Measurements from ENCODE around the gene HSPA2.

HSPA2 gene

GRCh38 chr14:64501411-64502171 lies 39.0 kb upstream of the HSPA2 start:
- peak overlapping the region; percentile 76 for H3K4me3 ChIP-seq (replicated peaks; ENCODE audit: low read depth, low read length)
- TF ChIP-seq CTCF (IDR thresholded peaks at IDR 0.05; ENCODE audit: low read length, missing control alignments): peak; percentile 32
- peak; percentile 86 for DNase-seq (ENCODE audit: low read depth)

GRCh38 chr14:64502456-64502855 lies 38.1 kb upstream of the HSPA2 start:
- TF ChIP-seq CTCF (IDR thresholded peaks at IDR 0.05; ENCODE audit: low read length, missing control alignments): no peak
- DNase-seq (ENCODE audit: low read depth): no peak
- peak overlapping the region; percentile 76 for H3K4me3 ChIP-seq (replicated peaks; ENCODE audit: low read depth, low read length)

GRCh38 chr14:64502887-64503433 lies 37.6 kb upstream of the HSPA2 start:
- peak; percentile 23 for DNase-seq (ENCODE audit: low read depth)
- TF ChIP-seq CTCF (IDR thresholded peaks at IDR 0.05; ENCODE audit: low read length, missing control alignments): no peak
- H3K4me3 ChIP-seq (replicated peaks; ENCODE audit: low read depth, low read length): peak overlapping the region; percentile 76

GRCh38 chr14:64503434-64504309 lies 36.9 kb upstream of the HSPA2 start, which contains the start of gene ZBTB25:
Gene ZBTB25 (minus strand): TSS chr14:64503838. CDS start chr14:64490533, 13,305 bp downstream.
- DNase-seq (ENCODE audit: low read depth): peak; percentile 92
- no peak for TF ChIP-seq CTCF (IDR thresholded peaks at IDR 0.05; ENCODE audit: low read length, missing control alignments)
- H3K4me3 ChIP-seq (replicated peaks; ENCODE audit: low read depth, low read length): peak within 1 kb of the TSS; percentile 76

- no peak for TF ChIP-seq CTCF (IDR thresholded peaks at IDR 0.05; ENCODE audit: low read length, missing control alignments)
- H3K4me3 ChIP-seq (replicated peaks; ENCODE audit: low read depth, low read length): peak within 1 kb of the TSS; percentile 76
- DNase-seq (ENCODE audit: low read depth): peak; percentile 88
Measured at GRCh38 chr14:64504310-64504896, 36.1 kb upstream of the HSPA2 start, which contains the start of gene ZBTB1. Gene ZBTB1 (plus strand): TSS chr14:64504770. CDS start chr14:64521505, 16,735 bp downstream.

Data from fibroblast of pulmonary artery (primary cell).